Gastrocnemius medialis (tissue), 4 donors: ENCODE measurements around the gene TAOK1. TPM values are rescaled to one million over a fixed set of nuclear protein-coding genes. Genes with fewer than 3 reads are reported as not detected.

Source experiments
- ATAC-seq, 2 donors: fragments of 150-250 bp; one replicate each; pipeline ENCODE4 v1.9.1; 2016
- DNase-seq, 2 donors: peaks; one replicate each; pipeline ENCODE4 v3.0.0-alpha.2; 2019
- H3K27ac ChIP-seq, 4 donors: fragments of 200-600 bp; sonication (generic); 1 replicate in 1 of 4; 2 replicates in 3 of 4; pipeline ENCODE4 v1.5.1; 2016 to 2018; ENCODE audit warnings: mild to moderate bottlenecking in 2 of 4, moderate library complexity in 1 of 4
- H3K27me3 ChIP-seq, 3 donors: fragments of 200-600 bp; sonication (generic) in 2 of 3; 1 replicate in 1 of 3; 2 replicates in 2 of 3; pipeline versions ENCODE4 v1.5.1 to v1.6.0; 2016 to 2019; ENCODE audit warnings: mild to moderate bottlenecking in 1 of 3, moderate library complexity in 1 of 3
- H3K36me3 ChIP-seq, 2 donors: fragments of 200-600 bp; sonication (generic) in 1 of 2; one replicate each; pipeline ENCODE4 v1.5.1; 2017 to 2018
- H3K4me1 ChIP-seq, 2 donors: fragments of 200-600 bp; sonication (generic) in 1 of 2; one replicate each; pipeline ENCODE4 v1.5.1; 2016 to 2017; ENCODE audit warnings: mild to moderate bottlenecking in 2 of 2
- H3K4me3 ChIP-seq, 4 donors: fragments of 200-600 bp; sonication (generic) in 3 of 4; 1 replicate in 1 of 4; 2 replicates in 3 of 4; pipeline ENCODE4 v1.5.1; 2016 to 2019; ENCODE audit warnings: mild to moderate bottlenecking in 2 of 4
- H3K9me3 ChIP-seq, 3 donors: fragments of 200-600 bp; sonication (generic) in 2 of 3; 1 replicate in 1 of 3; 2 replicates in 2 of 3; pipeline ENCODE4 v1.5.1; 2016 to 2019
- POLR2A ChIP-seq, 2 donors: fragments of 450-650 bp; IDR thresholded peaks; one replicate each; pipeline ENCODE4 v1.6.1; 2017; ENCODE audit warnings: antibody characterized with exemption in 2 of 2, mild to moderate bottlenecking in 2 of 2, moderate library complexity in 2 of 2
- in situ Hi-C, 4 donors: fragments of 200-750 bp; cut with MboI; loops; one replicate each; pipeline versions ENCODE4 v1.15.0 to v1.8.0; 2017; ENCODE audit warnings: low sequenced_read_pairs in 4 of 4
- intact Hi-C: fragments of 100-400 bp; cut with DNase I; formaldehyde crosslinking; loops from one replicate; pipeline ENCODE4 v1.15.1; 2023; ENCODE audit warnings: low total_unique reads
- total RNA-seq, 4 donors: library from RNA; depleted of rRNA; stranded (reverse); fragments of >200 nt; gene quantifications; one replicate each; pipeline versions ENCODE4 v1.1.0 to v1.2.3, GENCODE V29; 2016
- TF ChIP-seq, protein P1 (sequence below), 5 experiments: fragments of 450-650 bp in 3 of 5; fragments of 200-600 bp in 2 of 5; sonication (generic) in 2 of 5; IDR thresholded peaks in 4 of 5; conservative IDR thresholded peaks in 1 of 5; 1 replicate in 4 of 5; 2 replicates in 1 of 5; pipeline ENCODE4 v1.5.1; 2016 to 2019; ENCODE audit warnings: antibody characterized with exemption in 5 of 5, mild to moderate bottlenecking in 3 of 5, moderate library complexity in 3 of 5

TAOK1 gene
- total RNA-seq, 4 donors from 2014 or later = 30.1 to 48.4 (median 35.7) TPM

DNA sequence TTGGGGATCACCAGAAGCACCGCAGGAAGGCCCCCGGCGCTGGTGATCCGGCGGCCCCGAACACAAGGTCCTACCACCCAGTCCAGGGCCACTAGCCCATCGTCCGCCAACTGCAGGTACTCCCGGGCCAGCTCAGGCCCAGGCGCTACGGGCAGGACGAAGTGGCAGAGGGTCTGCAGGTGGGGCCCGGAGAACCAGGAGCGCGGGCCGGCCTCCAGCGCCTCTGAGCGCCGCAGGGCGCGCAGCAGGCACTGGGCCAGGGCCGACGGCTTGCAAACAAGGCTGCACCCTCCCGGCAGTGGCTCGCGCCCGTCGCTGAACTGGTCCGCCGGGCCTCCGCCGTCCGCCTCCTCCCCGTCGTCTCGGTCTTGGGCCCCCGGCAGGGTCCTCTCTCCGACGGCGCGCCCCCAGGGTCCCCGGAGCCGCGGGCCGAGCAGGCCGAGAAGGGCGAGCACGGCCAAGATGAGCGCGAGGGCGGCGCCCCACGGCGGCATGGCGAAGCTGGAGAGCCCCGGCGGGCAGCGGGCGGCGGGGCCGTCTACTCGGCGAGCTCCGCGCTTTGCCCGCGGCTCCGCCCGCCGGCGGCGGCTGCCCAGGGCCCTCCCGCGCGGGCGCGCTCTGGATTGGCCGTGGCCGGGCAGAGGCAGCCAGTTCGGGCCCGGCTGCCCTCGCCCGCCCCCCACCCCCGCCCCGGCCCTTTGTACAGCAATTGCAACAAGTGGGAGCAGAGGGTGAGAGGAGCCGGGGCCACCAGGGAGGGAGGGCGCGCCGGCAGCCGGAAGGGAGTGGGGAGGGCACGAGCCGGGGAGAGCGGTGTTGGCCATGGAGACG lies 176.5 kb downstream of the TAOK1 start, which contains the start of gene ABHD15:
Gene ABHD15, minus strand, starts transcription at position 565 of the 831 bp plus-strand sequence. Its CDS starts 71 bp downstream, at position 494.
- Histone ChIP-seq H3K9me3 (no peaks in the 10 kb centered on the region), H3K27me3 (peaks cover 0 to 5% (median 0%) of the 10 kb centered on the region in 3 donors), H3K27ac (peak within 1 kb of the TSS; percentile 85 to 93 (median 86)), H3K36me3 (no peaks in the 10 kb centered on the region), H3K4me3 (peak within 1 kb of the TSS; percentile 66 to 82 (median 79)), H3K4me1 (peaks cover 12 to 21% of the 10 kb centered on the region in 2 donors)
- peak; percentile 48 to 68 for TF ChIP-seq POLR2A (IDR thresholded peaks at IDR 0.05)
- TF ChIP-seq, protein P1, sequence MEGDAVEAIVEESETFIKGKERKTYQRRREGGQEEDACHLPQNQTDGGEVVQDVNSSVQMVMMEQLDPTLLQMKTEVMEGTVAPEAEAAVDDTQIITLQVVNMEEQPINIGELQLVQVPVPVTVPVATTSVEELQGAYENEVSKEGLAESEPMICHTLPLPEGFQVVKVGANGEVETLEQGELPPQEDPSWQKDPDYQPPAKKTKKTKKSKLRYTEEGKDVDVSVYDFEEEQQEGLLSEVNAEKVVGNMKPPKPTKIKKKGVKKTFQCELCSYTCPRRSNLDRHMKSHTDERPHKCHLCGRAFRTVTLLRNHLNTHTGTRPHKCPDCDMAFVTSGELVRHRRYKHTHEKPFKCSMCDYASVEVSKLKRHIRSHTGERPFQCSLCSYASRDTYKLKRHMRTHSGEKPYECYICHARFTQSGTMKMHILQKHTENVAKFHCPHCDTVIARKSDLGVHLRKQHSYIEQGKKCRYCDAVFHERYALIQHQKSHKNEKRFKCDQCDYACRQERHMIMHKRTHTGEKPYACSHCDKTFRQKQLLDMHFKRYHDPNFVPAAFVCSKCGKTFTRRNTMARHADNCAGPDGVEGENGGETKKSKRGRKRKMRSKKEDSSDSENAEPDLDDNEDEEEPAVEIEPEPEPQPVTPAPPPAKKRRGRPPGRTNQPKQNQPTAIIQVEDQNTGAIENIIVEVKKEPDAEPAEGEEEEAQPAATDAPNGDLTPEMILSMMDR (IDR thresholded peaks at IDR 0.05 in 4 of 5, conservative IDR thresholded peaks at IDR 0.05 in 1 of 5) = no peak
- DNase-seq (peak in 1 of 2 donors; percentile 48), ATAC-seq (peak; percentile 22 to 36)
- intact Hi-C loops = loop anchor here (5.0 to 10.0 kb wide), 2 partner anchors 366 to 422 kb away; partner anchors contain the start of gene SSH2
- in situ Hi-C loops = loop anchor here in 1 of 4 donors (25.0 kb wide), 1 partner anchor 371 kb away; the partner anchor contains the start of genes EFCAB5 and SSH2

DNA sequence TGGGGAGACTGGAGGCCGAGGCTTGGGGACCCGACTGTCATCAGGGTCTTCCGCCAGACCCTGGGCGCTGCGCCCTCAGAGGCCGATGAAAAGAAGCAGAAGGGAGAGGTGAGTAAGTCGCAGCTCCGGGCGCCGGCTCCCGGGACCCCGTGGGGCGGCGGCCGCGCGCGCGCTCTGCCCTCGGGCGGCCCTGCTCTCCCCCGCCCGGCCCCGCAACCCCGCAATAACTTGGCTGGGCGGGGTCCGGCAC lies 177.1 kb downstream of the TAOK1 start:
- Histone ChIP-seq H3K9me3 (no peaks in the 10 kb centered on the region), H3K27ac (peak overlapping the region; percentile 85 to 93 (median 86)), H3K27me3 (peaks cover 0 to 5% (median 0%) of the 10 kb centered on the region in 3 donors), H3K36me3 (no peaks in the 10 kb centered on the region), H3K4me3 (peak overlapping the region; percentile 66 to 82 (median 79)), H3K4me1 (peaks cover 12 to 25% of the 10 kb centered on the region in 2 donors)
- TF ChIP-seq POLR2A (IDR thresholded peaks at IDR 0.05) = no peak
- TF ChIP-seq, protein P1 (IDR thresholded peaks at IDR 0.05 in 4 of 5, conservative IDR thresholded peaks at IDR 0.05 in 1 of 5) = no peak
- DNase-seq (no peak), ATAC-seq (peak; percentile 4 to 5)
- in situ Hi-C loops = loop anchor here in 1 of 4 donors (25.0 kb wide), 1 partner anchor 370 kb away; the partner anchor contains the start of genes EFCAB5 and SSH2
- intact Hi-C loops = loop anchor here (5.0 to 10.0 kb wide), 2 partner anchors 365 to 422 kb away; partner anchors contain the start of gene SSH2

DNA sequence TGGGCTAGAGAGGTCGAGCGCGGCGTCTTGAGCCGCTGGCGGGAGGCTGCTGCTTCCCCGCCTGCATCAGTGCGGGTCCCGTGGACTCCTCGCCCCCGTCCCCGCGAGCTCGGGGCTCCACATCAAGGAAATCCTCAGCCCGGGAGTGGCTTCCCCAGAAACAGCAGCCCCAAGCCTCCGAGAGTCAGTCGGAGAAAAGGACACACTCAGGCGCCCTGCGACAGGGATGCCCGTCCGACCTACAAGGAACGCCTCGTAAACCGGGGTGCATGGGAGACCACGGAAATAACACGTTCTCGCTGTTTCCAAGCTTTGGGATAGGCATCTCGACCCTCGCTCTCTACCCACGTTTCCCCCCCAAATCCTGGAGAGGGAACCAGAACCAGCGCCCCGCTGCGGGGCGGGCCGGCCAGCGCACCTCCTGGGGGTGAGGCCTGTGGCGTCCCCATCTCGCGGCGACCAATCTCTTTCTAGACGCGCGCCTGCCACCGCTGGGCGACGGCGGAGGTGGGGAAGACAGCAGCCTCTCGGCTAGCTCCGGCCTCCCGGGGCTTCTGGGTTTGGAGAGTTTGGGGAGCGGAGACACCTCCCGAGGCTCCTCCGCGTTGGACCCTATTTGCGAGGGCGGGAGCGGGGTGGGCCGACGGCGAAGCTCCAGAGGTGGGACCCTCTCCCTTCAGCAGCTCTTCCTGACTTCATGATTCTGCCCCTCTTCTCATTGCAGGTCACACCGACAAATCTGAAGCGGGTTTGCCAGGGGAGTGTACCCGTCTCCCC lies 177.6 kb downstream of the TAOK1 start:
- H3K4me1 ChIP-seq = peaks cover 12 to 28% of the 10 kb centered on the region in 2 donors
- in situ Hi-C loops (loop anchor here in 1 of 4 donors (25.0 kb wide), 1 partner anchor 370 kb away; the partner anchor contains the start of genes EFCAB5 and SSH2), intact Hi-C loops (loop anchor here (1.0 to 10.0 kb wide), 3 partner anchors 177 to 423 kb away; partner anchors contain the start of genes SSH2 and TAOK1)
- H3K36me3 ChIP-seq = no peaks in the 10 kb centered on the region
- TF ChIP-seq, protein P1 (IDR thresholded peaks at IDR 0.05 in 4 of 5, conservative IDR thresholded peaks at IDR 0.05 in 1 of 5) = peak; percentile 18 to 64 (median 44)
- TF ChIP-seq POLR2A (IDR thresholded peaks at IDR 0.05) = no peak
- peak overlapping the region; percentile 66 to 82 (median 79) for H3K4me3 ChIP-seq
- ATAC-seq (peak; percentile 44 to 58), DNase-seq (peak in 1 of 2 donors; percentile 52)
- peaks cover 0 to 5% (median 0%) of the 10 kb centered on the region in 3 donors for H3K27me3 ChIP-seq
- H3K27ac ChIP-seq = peak overlapping the region; percentile 85 to 93 (median 86)
- H3K9me3 ChIP-seq = no peaks in the 10 kb centered on the region
